GM19372 (cell line): ENCODE results near the gene NUBP2.

Source experiments
- ATAC-seq: cut with Tn5 transposase; IDR thresholded peaks from one replicate; pipeline ENCODE4 v1.9.1; 2021; ENCODE audit warnings: mild to moderate bottlenecking, low read depth, moderate library complexity; ENCODE audit not compliant: unreplicated experiment

Gene NUBP2

DNA sequence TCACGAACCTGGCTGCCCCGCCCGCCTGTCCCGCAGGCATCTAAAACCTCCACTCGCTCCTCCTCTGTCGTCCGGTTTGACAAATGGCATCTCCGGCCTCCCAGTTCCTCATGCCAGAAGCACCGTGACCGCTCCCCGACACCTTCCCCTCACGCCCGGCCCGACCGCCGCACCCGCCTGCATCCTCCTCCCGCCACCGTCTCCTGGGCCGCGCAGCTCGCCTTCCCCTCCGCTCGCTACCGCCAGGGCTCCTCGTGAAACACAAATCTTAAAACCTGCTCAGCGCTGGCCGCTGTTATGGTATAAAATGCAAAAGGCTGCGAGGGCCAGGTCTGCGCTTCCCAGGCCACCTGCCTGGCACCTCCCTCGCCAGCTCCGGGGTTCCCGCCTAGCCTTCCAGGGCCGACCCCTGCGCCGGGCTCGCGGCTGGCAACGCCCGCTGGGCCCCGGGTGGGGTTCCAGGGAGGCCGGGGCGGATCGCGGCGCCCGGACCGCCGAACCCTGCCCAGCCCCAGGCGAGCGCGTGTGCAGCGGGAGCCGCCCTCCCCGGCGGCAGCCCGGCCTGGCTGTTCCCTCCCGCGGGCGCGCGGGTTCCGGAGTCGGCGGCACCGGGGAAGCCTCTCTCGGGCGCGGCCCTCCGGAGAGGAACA lies 877 bp upstream of the NUBP2 start:
- ATAC-seq = peak; percentile 4

- ATAC-seq = no peak
Observed at GRCh38 chr16:1784977-1785845, 2.5 kb downstream of the NUBP2 start.

DNA sequence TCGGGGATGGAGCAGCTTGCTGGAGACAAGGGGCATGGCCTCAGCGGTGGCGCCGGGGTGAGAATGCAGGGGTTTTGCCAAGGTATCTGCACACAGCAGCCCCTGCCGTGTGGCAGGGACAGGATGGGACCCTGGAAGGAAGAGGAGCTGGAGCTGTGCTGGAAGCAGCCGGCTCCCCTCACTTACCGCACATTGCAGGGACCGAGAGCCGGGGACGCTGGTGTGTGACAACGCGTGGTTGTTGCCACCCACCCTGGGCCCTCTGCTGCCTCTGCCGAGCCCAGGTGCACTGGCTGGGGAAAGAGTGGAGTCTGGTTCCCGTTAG lies 3.0 kb downstream of the NUBP2 start:
- no peak for ATAC-seq

- no peak for ATAC-seq
Observed at GRCh38 chr16:1786242-1787055, 3.7 kb downstream of the NUBP2 start.

DNA sequence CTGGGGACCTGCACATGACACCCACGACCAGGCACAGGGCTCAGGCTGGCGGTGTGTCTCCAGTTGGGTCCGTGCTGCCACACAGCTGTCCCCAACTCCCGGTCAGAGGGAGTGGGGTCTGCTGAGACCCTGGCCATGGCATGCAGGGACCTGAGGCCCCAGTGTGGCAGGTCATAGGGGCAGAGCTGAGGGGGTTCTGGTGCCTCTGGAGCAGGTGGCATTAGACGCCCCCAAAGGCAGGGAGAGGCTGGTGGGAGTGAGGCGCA lies 4.2 kb downstream of the NUBP2 start:
- ATAC-seq = no peak

DNA sequence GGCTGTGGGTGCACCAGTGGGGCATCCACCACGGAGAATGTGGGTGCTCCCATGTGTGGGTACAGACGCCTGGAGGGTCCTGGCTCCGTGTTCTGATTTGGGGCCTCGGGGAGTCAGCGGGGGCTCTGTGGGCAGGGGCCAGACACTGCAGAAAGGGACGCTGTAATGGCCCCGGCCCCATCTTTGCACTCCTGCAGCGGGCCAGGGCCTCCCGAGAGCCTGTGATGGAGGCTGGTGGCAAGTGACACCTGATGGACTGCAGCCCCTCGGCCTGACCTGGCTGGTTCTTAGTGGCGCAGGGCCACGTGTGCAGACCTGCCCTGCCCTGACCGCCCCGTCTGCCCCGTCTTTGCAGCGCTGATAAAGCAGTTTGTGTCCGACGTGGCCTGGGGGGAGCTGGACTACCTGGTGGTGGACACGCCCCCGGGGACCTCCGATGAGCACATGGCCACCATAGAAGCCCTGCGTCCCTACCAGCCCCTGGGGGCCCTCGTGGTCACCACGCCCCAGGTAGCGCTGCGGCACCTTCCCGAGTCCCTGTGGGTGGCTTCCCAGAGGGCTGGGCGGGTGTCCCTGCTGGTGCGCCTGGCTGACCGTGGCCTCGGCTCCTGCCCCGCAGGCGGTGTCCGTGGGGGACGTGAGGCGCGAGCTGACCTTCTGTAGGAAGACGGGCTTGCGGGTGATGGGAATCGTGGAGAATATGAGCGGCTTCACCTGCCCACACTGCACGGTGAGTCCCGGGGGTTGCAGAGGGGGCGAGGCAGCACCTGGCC lies 4.7 kb downstream of the NUBP2 start:
- ATAC-seq = no peak

- ATAC-seq = no peak
Observed at GRCh38 chr16:1788095-1788707, 5.4 kb downstream of the NUBP2 start.

DNA sequence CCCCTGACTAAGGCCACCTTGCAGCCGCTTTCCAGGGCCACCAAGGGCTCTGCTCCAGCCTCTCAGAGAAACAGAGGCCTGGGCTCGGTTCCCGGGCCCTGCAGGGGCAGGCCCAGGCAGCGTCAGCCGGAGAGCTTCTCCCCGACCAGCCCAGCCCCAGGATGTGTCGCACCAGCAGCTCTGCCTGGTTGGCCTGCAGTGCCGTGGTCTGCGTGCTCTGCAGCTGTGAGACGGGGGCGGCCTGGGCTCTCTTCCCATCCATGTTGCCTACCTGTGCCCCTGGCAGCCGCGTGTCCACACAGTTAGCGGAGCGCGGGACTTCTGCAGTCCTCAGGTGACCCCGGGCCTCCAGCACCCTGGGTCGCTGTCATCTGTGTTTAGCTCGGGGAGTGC lies 5.9 kb downstream of the NUBP2 start:
- no peak for ATAC-seq

GRCh38 chr16:1789643-1790045 lies 6.9 kb downstream of the NUBP2 start:
- ATAC-seq = no peak

- no peak for ATAC-seq
Observed at GRCh38 chr16:1790261-1790610, 7.5 kb downstream of the NUBP2 start.

DNA sequence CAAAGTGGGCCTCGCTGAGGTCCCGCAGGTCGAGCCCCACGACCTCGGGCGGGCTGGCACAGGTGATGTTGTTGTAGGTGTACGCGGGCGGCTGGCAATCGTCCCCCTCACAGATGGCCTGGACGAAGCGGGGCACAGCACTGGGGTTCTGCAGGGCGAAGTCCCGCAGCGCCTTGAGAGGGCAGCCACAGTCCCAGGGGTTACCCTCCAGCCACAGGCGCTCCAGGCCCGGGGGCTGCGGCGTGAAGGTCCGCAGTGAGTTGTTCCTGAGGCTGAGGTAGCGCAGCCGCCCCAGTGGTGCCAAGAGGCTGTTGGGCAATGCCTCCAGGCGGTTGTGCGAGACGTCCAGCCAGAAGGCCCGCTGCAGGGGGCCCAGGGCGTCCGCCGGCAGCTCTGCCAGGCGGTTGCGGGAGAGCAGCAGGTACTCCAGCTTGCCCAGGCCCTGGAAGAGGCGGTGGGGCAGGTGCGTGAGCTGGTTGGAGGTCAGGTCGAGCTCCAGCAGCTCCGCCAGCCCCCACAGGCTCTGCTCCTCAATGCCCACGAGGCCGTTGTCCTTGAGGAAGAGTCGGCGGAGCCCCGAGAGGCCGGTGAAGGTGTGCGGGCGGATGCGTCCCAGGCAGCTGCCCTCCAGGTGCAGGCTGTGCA lies 8.0 kb downstream of the NUBP2 start:
- ATAC-seq = no peak

GRCh38 chr16:1791256-1791942 lies 8.6 kb downstream of the NUBP2 start:
- ATAC-seq = no peak

DNA sequence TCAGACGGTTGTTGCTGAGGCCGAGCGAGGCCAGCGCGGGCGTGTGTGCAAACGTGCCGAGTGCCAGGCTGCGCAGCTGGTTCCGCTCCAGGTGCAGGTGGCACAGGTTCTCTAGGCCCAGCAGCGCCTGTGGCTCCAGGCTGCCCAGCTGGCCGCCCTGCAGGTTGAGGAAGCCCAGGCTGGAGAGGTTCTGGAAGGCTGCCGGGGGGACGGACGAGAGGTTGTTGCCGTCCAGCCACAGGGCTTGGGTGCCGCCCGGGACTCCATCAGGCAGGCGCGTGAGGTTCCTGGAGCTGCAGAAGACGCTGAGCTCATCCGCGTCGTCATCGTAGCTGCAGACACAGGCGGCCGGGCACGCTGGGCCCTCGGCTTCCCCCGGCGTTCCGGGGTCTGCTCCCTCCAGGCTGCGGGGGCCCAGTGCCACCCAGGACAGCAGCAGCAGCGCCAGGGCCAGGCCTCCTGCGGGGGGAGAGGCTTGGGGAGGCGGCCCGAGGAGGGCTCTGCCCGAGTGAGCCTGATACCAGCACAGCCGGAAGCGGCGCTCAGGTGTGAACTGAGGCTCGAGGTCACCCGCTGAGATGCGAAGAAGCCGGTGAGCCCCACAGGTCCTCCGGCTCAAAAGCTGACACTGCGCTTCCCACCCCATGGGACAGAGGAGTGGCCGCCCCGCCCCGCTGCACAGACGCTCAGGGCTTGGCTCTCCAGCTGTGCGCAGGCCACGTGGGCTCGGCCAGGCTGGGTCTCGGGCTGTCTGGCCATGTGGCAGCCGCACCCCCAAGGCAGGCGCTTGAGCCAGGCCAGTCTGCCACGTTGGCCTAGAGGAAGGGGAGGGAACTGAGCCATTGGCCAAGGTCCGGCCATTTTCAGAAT lies 9.4 kb downstream of the NUBP2 start:
- ATAC-seq = no peak

GRCh38 chr16:1792836-1793577 lies 10.2 kb downstream of the NUBP2 start:
- ATAC-seq = no peak

- ATAC-seq = no peak
Observed at GRCh38 chr16:1793578-1794220, 10.9 kb downstream of the NUBP2 start, which contains the start of gene IGFALS. Gene IGFALS, minus strand, starts transcription at chr16:1793705. Its CDS starts 53 bp downstream, at chr16:1793652.

DNA sequence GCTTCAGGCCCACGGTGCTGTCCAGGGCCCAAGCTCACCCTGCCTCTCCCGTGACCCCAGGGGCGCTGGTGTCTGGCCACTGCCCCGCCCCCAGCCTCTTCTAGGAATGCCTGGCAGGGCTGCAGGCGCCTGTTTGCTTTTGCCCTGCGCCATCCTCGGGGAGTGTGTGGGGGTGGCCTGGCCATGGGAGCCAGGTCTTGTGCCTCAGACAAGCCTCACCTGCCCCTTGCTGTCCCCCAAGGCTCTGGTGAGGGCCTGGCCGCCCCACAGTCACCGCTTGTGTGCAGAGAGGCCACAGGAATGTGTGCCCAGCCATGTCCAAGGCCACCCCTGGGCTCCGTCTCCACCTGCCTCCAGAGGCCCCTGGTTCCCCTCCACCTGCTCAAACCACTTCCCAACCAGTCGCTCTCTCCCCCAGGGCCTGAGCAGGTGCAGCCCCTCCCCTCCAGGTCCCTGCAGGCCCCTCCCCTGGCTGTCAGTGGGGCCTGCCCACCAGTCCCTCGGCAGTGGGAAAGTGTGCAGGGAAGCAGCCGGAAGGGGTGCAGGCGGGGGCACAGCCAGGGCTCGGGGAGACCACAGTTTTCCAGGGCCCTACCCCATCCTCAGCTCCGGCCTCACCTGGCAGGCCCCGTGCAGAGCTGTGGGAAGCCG lies 11.6 kb downstream of the NUBP2 start:
- no peak for ATAC-seq
